ENCODE measurements around the gene TIPRL.

DNA sequence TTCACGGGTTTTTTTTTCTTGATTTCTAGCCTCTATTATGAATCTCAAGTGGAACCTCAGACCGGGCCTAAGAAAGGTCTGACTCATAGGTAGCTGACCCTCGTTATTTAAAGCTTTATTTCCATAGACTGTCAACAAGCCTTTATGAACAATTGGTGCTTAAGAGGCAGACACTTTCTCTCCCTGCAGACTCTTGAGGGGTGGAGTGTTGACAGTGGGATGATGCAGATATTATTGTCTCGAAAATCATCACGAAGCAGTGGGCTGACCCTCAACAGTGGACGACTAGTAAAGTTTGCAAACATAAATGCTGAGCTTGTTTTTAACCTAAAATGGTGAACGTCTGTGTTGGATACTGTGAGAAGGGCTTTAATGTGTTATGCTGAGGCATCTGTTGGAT lies 48.9 kb downstream of the TIPRL start:
- TF ChIP-seq, protein P1, sequence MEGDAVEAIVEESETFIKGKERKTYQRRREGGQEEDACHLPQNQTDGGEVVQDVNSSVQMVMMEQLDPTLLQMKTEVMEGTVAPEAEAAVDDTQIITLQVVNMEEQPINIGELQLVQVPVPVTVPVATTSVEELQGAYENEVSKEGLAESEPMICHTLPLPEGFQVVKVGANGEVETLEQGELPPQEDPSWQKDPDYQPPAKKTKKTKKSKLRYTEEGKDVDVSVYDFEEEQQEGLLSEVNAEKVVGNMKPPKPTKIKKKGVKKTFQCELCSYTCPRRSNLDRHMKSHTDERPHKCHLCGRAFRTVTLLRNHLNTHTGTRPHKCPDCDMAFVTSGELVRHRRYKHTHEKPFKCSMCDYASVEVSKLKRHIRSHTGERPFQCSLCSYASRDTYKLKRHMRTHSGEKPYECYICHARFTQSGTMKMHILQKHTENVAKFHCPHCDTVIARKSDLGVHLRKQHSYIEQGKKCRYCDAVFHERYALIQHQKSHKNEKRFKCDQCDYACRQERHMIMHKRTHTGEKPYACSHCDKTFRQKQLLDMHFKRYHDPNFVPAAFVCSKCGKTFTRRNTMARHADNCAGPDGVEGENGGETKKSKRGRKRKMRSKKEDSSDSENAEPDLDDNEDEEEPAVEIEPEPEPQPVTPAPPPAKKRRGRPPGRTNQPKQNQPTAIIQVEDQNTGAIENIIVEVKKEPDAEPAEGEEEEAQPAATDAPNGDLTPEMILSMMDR (IDR thresholded peaks at IDR 0.05): no peak
- TF ChIP-seq POLR2A (IDR thresholded peaks at IDR 0.05) (no peak), POLR2AphosphoS5 (IDR thresholded peaks at IDR 0.05) (no peak), EP300 (IDR thresholded peaks at IDR 0.05) (no peak)

Data from stomach (tissue), 4 donors.